Hepatocyte (in vitro differentiated cells): ENCODE measurements around the gene CRADD. TPM values are rescaled to one million over a fixed set of nuclear protein-coding genes. Genes with fewer than 3 reads are reported as not detected.

Experiments
- DNase-seq: peaks from one replicate; pipeline ENCODE4 v3.0.0-alpha.2; 2016; ENCODE audit warnings: low spot score
- H2AFZ ChIP-seq: fragments of 200-600 bp; sonication (generic); 2 replicates; pipeline ENCODE4 v1.6.0; 2016; ENCODE audit warnings: antibody characterized with exemption, mild to moderate bottlenecking
- H3K27ac ChIP-seq: fragments of 200-600 bp; sonication (generic); 2 replicates; pipeline ENCODE4 v1.5.1; 2016; ENCODE audit warnings: mild to moderate bottlenecking
- H3K27me3 ChIP-seq: fragments of 200-600 bp; sonication (generic); 2 replicates; pipeline ENCODE4 v1.6.1; 2016
- H3K36me3 ChIP-seq: fragments of 200-600 bp; sonication (generic); replicated peaks from 2 replicates; pipeline ENCODE4 v1.5.1; 2016; ENCODE audit warnings: low read depth; ENCODE audit not compliant: insufficient read depth
- H3K4me1 ChIP-seq: fragments of 200-600 bp; sonication (generic); 2 replicates; pipeline ENCODE4 v1.5.1; 2016; ENCODE audit warnings: mild to moderate bottlenecking, moderate library complexity; ENCODE audit not compliant: insufficient read depth
- H3K4me2 ChIP-seq: fragments of 200-600 bp; sonication (generic); 2 replicates; pipeline ENCODE4 v1.6.0; 2016
- H3K4me3 ChIP-seq: fragments of 200-600 bp; sonication (generic); 2 replicates; pipeline ENCODE4 v1.5.1; 2016; ENCODE audit warnings: mild to moderate bottlenecking
- H3K79me2 ChIP-seq: fragments of 200-600 bp; sonication (generic); 2 replicates; pipeline ENCODE4 v1.6.0; 2017; ENCODE audit warnings: mild to moderate bottlenecking
- H3K9me2 ChIP-seq: fragments of 200-600 bp; sonication (generic); replicated peaks from 2 replicates; pipeline ENCODE4 v1.6.0; 2017; ENCODE audit warnings: mild to moderate bottlenecking; ENCODE audit not compliant: insufficient read depth
- H3K9me3 ChIP-seq: fragments of 200-600 bp; sonication (generic); 2 replicates; pipeline ENCODE4 v1.5.1; 2016; ENCODE audit warnings: low read depth, mild to moderate bottlenecking
- H4K20me1 ChIP-seq: fragments of 200-600 bp; sonication (generic); 2 replicates; pipeline ENCODE4 v1.6.0; 2016; ENCODE audit warnings: mild to moderate bottlenecking; ENCODE audit not compliant: insufficient read depth, poor library complexity, severe bottlenecking
- CTCF ChIP-seq: fragments of 200-600 bp; sonication (generic); IDR thresholded peaks from 2 replicates; pipeline ENCODE4 v1.5.1; 2016; ENCODE audit warnings: antibody characterized with exemption, mild to moderate bottlenecking; ENCODE audit not compliant: poor library complexity
- EZH2 ChIP-seq: fragments of 200-600 bp; sonication (generic); IDR thresholded peaks from 2 replicates; pipeline ENCODE4 v1.6.1; 2016; ENCODE audit warnings: antibody characterized with exemption, mild to moderate bottlenecking, borderline replicate concordance
- EZH2phosphoT487 ChIP-seq: fragments of 200-600 bp; sonication (generic); IDR thresholded peaks from one replicate; pipeline ENCODE4 v1.6.1; 2018; ENCODE audit warnings: antibody characterized with exemption, mild to moderate bottlenecking, low read depth, moderate library complexity; ENCODE audit not compliant: unreplicated experiment, severe bottlenecking
- WGBS: methylation state at CpG from one replicate; pipeline ENCODE4 v1.1.6; 2016; ENCODE audit warnings: low lambda C conversion rate; ENCODE audit errors: missing lambda C conversion rate; 5-methylcytosine and 5-hydroxymethylcytosine counted together
- polyA plus RNA-seq: library from polyadenylated mRNA; unstranded; fragments of >200 nt; fragmentation: Nextera tagmentation; extraction: Ambion mirVana; gene quantifications from 2 replicates; pipeline ENCODE4 v1.2.1, GENCODE V29; 2016
- total RNA-seq: library from RNA; depleted of rRNA; stranded (reverse); fragments of >200 nt; gene quantifications from 2 replicates; pipeline ENCODE4 v1.2.3, GENCODE V29; 2014

The CRADD gene
- total and polyA plus RNA-seq, 2 experiments from 2014 or later = 19.5 to 27.3 TPM

GRCh38 chr12:93886533-93887511 is 209.6 kb downstream of the CRADD start:
- DNase-seq = no peak
- no peaks in the 10 kb centered on the region for H3K9me3 ChIP-seq
- peak overlapping the region; percentile 26 for H3K27ac ChIP-seq
- no peaks in the 10 kb centered on the region for H3K79me2 ChIP-seq
- no peaks in the 10 kb centered on the region for H3K27me3 ChIP-seq
- no peaks in the 10 kb centered on the region for H4K20me1 ChIP-seq
- no peak overlapping the region for H3K4me3 ChIP-seq
- 50% methylated on average over 18 of the region's 18 CpGs for WGBS
- H3K9me2 ChIP-seq = no peaks in the 10 kb centered on the region
- TF ChIP-seq EZH2phosphoT487 (peak; percentile 20), EZH2 (no peak)
- H3K4me1 ChIP-seq = no peaks in the 10 kb centered on the region
- H3K4me2 ChIP-seq = no peak overlapping the region
- no peaks in the 10 kb centered on the region for H3K36me3 ChIP-seq
- H2AFZ ChIP-seq = no peak overlapping the region

GRCh38 chr12:93888964-93889363 is 211.8 kb downstream of the CRADD start:
- Histone ChIP-seq H2AFZ (no peak overlapping the region), H3K4me3 (no peak overlapping the region), H3K4me2 (no peak overlapping the region), H3K9me2 (no peaks in the 10 kb centered on the region), H3K36me3 (no peaks in the 10 kb centered on the region), H3K27me3 (no peaks in the 10 kb centered on the region), H3K4me1 (no peaks in the 10 kb centered on the region), H4K20me1 (no peaks in the 10 kb centered on the region), H3K27ac (no peak overlapping the region), H3K79me2 (no peaks in the 10 kb centered on the region), H3K9me3 (no peaks in the 10 kb centered on the region)
- 76% methylated on average over 3 of the region's 3 CpGs for WGBS
- TF ChIP-seq EZH2phosphoT487 = no peak
- no peak for TF ChIP-seq EZH2
- TF ChIP-seq CTCF = no peak
- DNase-seq = no peak

- Histone ChIP-seq H3K9me2 (no peaks in the 10 kb centered on the region), H3K79me2 (no peaks in the 10 kb centered on the region), H3K4me3 (no peak overlapping the region), H3K36me3 (no peaks in the 10 kb centered on the region), H3K9me3 (no peaks in the 10 kb centered on the region), H3K4me1 (no peaks in the 10 kb centered on the region), H2AFZ (no peak overlapping the region), H3K27me3 (no peaks in the 10 kb centered on the region), H3K4me2 (no peak overlapping the region), H3K27ac (no peak overlapping the region), H4K20me1 (no peaks in the 10 kb centered on the region)
- DNase-seq = no peak
- TF ChIP-seq CTCF (no peak), EZH2 (no peak), EZH2phosphoT487 (no peak)
- 86% methylated on average over 9 of the region's 9 CpGs for WGBS
These were observed 212.5 kb downstream of the CRADD start for GRCh38 chr12:93889516-93890212.
